ENCODE measurements around the gene SMYD3. TPM values are rescaled to one million over a fixed set of nuclear protein-coding genes. Genes with fewer than 3 reads are reported as not detected.

Gene SMYD3
- total RNA-seq, 1 donor from 2014 or later: 80.8 TPM

- TF ChIP-seq, protein P1, sequence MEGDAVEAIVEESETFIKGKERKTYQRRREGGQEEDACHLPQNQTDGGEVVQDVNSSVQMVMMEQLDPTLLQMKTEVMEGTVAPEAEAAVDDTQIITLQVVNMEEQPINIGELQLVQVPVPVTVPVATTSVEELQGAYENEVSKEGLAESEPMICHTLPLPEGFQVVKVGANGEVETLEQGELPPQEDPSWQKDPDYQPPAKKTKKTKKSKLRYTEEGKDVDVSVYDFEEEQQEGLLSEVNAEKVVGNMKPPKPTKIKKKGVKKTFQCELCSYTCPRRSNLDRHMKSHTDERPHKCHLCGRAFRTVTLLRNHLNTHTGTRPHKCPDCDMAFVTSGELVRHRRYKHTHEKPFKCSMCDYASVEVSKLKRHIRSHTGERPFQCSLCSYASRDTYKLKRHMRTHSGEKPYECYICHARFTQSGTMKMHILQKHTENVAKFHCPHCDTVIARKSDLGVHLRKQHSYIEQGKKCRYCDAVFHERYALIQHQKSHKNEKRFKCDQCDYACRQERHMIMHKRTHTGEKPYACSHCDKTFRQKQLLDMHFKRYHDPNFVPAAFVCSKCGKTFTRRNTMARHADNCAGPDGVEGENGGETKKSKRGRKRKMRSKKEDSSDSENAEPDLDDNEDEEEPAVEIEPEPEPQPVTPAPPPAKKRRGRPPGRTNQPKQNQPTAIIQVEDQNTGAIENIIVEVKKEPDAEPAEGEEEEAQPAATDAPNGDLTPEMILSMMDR (IDR thresholded peaks at IDR 0.05; ENCODE audit: insufficient read depth, low read depth, low read length): no peak
- no peak for TF ChIP-seq EZH2 (IDR thresholded peaks at IDR 0.05; ENCODE audit: insufficient read depth, low read length)
- Mint-ChIP-seq H3K27me3 (ENCODE audit: low read depth, unreplicated experiment) (peaks cover 2% of the 10 kb centered on the region), H3K4me1 (ENCODE audit: low read depth, unreplicated experiment) (no peaks in the 10 kb centered on the region), H3K4me3 (ENCODE audit: unreplicated experiment) (no peak overlapping the region), H3K27ac (ENCODE audit: unreplicated experiment) (no peak overlapping the region), H3K36me3 (ENCODE audit: low read depth, unreplicated experiment) (peaks cover 1% of the 10 kb centered on the region), H3K9me3 (ENCODE audit: unreplicated experiment) (peaks cover 24% of the 10 kb centered on the region)
- Histone ChIP-seq H3K4me2 (ENCODE audit: low read length) (no peak overlapping the region), H2AFZ (ENCODE audit: low read depth, low read length) (no peak overlapping the region), H3K4me1 (ENCODE audit: insufficient read depth, low read length) (no peaks in the 10 kb centered on the region), H4K20me1 (ENCODE audit: insufficient read depth, low read length) (no peaks in the 10 kb centered on the region), H3K79me2 (ENCODE audit: insufficient read depth, low read length) (no peaks in the 10 kb centered on the region), H3K4me3 (ENCODE audit: insufficient read depth, low read depth, low read length) (no peak overlapping the region), H3K9me3 (ENCODE audit: insufficient read depth, low read depth, low read length) (peaks cover 32% of the 10 kb centered on the region), H3K9ac (ENCODE audit: low read length) (no peak overlapping the region), H3K36me3 (ENCODE audit: insufficient read depth, low read length) (no peaks in the 10 kb centered on the region), H3K27ac (ENCODE audit: low read depth, low read length) (no peak overlapping the region), H3K27me3 (ENCODE audit: insufficient read depth, low read length) (no peaks in the 10 kb centered on the region)
- DNase-seq (ENCODE audit: low read depth) (no peak), FAIRE-seq (no peak)
These were observed 6.0 kb upstream of the SMYD3 start for GRCh38 chr1:246513041-246513440.

DNA sequence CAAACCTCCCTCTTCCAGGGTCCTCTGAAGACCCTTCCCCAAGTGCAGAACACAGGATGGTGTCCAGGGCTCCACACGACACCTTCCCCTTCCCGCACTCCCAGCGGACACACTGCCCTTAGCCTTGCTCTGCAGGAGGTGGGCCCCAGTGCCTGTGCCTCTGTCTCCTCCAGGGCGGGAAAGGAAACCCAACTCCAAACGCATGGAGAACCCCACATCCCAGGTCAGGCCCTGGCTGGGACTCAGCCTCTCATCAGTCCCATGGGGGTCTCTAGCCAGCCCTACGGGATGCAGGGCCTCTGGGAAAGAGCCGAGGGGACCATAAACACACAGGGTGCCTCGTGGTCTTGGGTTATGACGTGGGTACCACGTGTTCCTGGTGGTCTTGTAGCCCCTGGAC is 5.6 kb upstream of the SMYD3 start:
- Mint-ChIP-seq H3K4me3 (ENCODE audit: unreplicated experiment) (no peak overlapping the region), H3K9me3 (ENCODE audit: unreplicated experiment) (peaks cover 23% of the 10 kb centered on the region), H3K27me3 (ENCODE audit: low read depth, unreplicated experiment) (peaks cover 2% of the 10 kb centered on the region), H3K4me1 (ENCODE audit: low read depth, unreplicated experiment) (no peaks in the 10 kb centered on the region), H3K36me3 (ENCODE audit: low read depth, unreplicated experiment) (peaks cover 1% of the 10 kb centered on the region), H3K27ac (ENCODE audit: unreplicated experiment) (no peak overlapping the region)
- FAIRE-seq: no peak
- no peak overlapping the region for H3K4me2 ChIP-seq (ENCODE audit: low read length)
- H3K9me3 ChIP-seq (ENCODE audit: insufficient read depth, low read depth, low read length): peaks cover 28% of the 10 kb centered on the region
- no peaks in the 10 kb centered on the region for H3K79me2 ChIP-seq (ENCODE audit: insufficient read depth, low read length)
- DNase-seq (ENCODE audit: low read depth): no peak
- no peak for TF ChIP-seq EZH2 (IDR thresholded peaks at IDR 0.05; ENCODE audit: insufficient read depth, low read length)
- TF ChIP-seq, protein P1 (IDR thresholded peaks at IDR 0.05; ENCODE audit: insufficient read depth, low read depth, low read length): no peak
- H4K20me1 ChIP-seq (ENCODE audit: insufficient read depth, low read length): no peaks in the 10 kb centered on the region
- no peak overlapping the region for H3K4me3 ChIP-seq (ENCODE audit: insufficient read depth, low read depth, low read length)
- H3K4me1 ChIP-seq (ENCODE audit: insufficient read depth, low read length): no peaks in the 10 kb centered on the region
- H3K36me3 ChIP-seq (ENCODE audit: insufficient read depth, low read length): no peaks in the 10 kb centered on the region
- no peaks in the 10 kb centered on the region for H3K27me3 ChIP-seq (ENCODE audit: insufficient read depth, low read length)
- no peak overlapping the region for H3K27ac ChIP-seq (ENCODE audit: low read depth, low read length)
- H2AFZ ChIP-seq (ENCODE audit: low read depth, low read length): no peak overlapping the region
- H3K9ac ChIP-seq (ENCODE audit: low read length): no peak overlapping the region

DNA sequence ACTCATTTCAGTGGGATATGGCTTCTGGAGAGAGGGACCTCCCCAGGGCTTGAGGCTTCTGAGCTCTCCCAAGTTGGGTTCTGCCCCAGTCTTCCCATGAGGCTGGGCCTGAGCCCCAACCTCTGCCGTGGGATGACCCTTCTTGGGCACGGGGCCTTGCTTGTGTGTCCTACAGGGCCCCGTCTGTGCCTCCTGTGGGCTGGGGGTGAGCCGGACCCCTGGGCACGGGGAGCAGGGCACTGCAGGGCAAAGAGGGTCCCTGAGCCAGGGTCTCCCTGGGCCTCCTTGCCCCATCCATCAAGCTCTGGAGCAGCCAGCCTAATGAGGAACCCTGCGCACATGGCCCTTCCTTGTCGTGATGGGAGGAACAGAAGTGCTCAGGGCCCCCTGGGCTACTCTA is 5.2 kb upstream of the SMYD3 start:
- Mint-ChIP-seq H3K36me3 (ENCODE audit: low read depth, unreplicated experiment) (peaks cover 1% of the 10 kb centered on the region), H3K4me1 (ENCODE audit: low read depth, unreplicated experiment) (no peaks in the 10 kb centered on the region), H3K27ac (ENCODE audit: unreplicated experiment) (no peak overlapping the region), H3K4me3 (ENCODE audit: unreplicated experiment) (no peak overlapping the region), H3K27me3 (ENCODE audit: low read depth, unreplicated experiment) (peaks cover 2% of the 10 kb centered on the region), H3K9me3 (ENCODE audit: unreplicated experiment) (peaks cover 22% of the 10 kb centered on the region)
- H2AFZ ChIP-seq (ENCODE audit: low read depth, low read length): no peak overlapping the region
- no peak overlapping the region for H3K4me3 ChIP-seq (ENCODE audit: insufficient read depth, low read depth, low read length)
- peaks cover 3% of the 10 kb centered on the region for H3K4me1 ChIP-seq (ENCODE audit: insufficient read depth, low read length)
- no peak for FAIRE-seq
- peaks cover 24% of the 10 kb centered on the region for H3K9me3 ChIP-seq (ENCODE audit: insufficient read depth, low read depth, low read length)
- H3K9ac ChIP-seq (ENCODE audit: low read length): no peak overlapping the region
- H4K20me1 ChIP-seq (ENCODE audit: insufficient read depth, low read length): no peaks in the 10 kb centered on the region
- no peak for DNase-seq (ENCODE audit: low read depth)
- no peak overlapping the region for H3K27ac ChIP-seq (ENCODE audit: low read depth, low read length)
- no peaks in the 10 kb centered on the region for H3K79me2 ChIP-seq (ENCODE audit: insufficient read depth, low read length)
- H3K4me2 ChIP-seq (ENCODE audit: low read length): no peak overlapping the region
- H3K27me3 ChIP-seq (ENCODE audit: insufficient read depth, low read length): no peaks in the 10 kb centered on the region
- H3K36me3 ChIP-seq (ENCODE audit: insufficient read depth, low read length): no peaks in the 10 kb centered on the region
- TF ChIP-seq, protein P1 (IDR thresholded peaks at IDR 0.05; ENCODE audit: insufficient read depth, low read depth, low read length): no peak
- no peak for TF ChIP-seq EZH2 (IDR thresholded peaks at IDR 0.05; ENCODE audit: insufficient read depth, low read length)

All from astrocyte (in vitro differentiated cells and primary cell).